Effector CD8-positive, alpha-beta T cell (primary cell): ENCODE measurements around the gene ATP1A1.

Source experiments
- DNase-seq: peaks from one replicate; lab custom pipeline; 2025; lab: John Stamatoyannopoulos, UW

Gene ATP1A1

GRCh38 chr1:116391185-116391584 is 18.1 kb downstream of the ATP1A1 start:
- DNase-seq, result no peak

- no peak for DNase-seq
These were observed 19.8 kb downstream of the ATP1A1 start for GRCh38 chr1:116392717-116393404.

- no peak for DNase-seq
These were observed 20.7 kb downstream of the ATP1A1 start for GRCh38 chr1:116393792-116394191.

DNA sequence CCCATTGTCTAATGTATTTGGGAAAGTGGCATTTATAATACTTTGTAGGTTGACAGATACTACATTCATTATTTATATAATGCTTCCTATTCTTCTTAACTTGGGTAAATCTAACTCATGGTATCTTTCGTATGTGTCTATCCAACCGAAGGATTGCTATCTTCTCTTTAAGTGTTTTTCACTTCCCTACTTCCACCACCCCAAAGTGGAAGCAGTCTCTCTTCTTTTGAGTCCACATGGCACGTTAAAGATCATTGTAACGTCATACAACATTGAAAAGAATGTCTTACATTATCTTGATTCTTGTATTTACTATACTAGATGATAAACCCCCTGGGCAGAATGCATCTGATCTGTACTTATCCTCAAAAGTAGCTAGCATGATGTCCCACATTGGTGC is 21.2 kb downstream of the ATP1A1 start:
- DNase-seq, result no peak

DNA sequence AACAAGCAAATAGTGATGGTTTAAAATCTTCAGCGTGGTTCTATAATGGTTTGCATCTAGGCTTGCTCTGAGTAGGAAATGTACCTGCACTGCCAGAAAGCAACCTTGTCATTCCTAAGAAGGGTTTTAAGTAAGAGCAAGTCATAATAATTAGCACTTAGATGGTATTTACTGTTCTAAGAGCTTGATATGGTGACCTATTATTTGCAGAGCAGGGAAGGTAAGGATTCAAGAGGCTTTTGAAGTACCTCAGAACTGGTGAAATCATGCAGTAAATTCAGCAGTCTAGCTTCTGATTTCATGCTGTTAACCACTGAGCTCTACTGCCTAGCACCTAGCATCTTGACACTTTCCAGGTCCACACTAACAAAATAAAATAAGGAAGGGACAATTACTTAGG is 23.7 kb downstream of the ATP1A1 start:
- DNase-seq, result no peak

GRCh38 chr1:116397728-116398127 is 24.7 kb downstream of the ATP1A1 start:
- DNase-seq, result no peak

DNA sequence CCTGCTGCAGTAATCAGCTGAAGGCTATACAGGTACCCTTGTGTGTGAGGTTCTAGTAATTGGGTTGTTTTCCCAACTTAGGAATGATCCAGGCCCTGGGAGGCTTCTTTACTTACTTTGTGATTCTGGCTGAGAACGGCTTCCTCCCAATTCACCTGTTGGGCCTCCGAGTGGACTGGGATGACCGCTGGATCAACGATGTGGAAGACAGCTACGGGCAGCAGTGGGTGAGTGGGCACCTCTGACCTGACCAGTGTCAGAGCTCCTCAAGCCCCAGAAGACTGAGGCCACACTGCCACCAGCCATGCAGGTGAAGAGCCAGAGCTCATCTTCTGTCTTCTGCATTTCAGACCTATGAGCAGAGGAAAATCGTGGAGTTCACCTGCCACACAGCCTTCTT is 27.7 kb downstream of the ATP1A1 start:
- DNase-seq, result no peak

- DNase-seq, result no peak
These were observed 28.7 kb downstream of the ATP1A1 start for GRCh38 chr1:116401646-116402176.

DNA sequence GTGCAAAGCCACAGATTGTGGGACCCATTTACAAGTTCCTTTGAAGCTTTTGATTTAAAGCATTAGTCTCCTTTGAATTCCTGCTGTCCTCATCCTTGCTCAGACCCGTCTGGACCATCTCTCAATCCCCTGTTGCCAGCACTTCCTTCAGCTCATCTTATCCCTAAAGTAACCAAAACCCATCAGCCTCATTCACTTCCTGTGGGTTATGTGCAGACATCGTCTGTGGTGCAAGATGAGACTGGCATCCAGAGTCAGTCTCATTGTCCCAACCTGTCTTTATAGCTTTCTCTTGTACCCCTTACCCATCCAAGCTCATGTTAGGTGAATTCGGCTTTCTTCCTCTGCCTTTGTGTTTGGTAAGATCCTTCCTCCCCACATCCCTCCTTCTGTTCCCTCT is 29.3 kb downstream of the ATP1A1 start:
- no peak for DNase-seq

DNA sequence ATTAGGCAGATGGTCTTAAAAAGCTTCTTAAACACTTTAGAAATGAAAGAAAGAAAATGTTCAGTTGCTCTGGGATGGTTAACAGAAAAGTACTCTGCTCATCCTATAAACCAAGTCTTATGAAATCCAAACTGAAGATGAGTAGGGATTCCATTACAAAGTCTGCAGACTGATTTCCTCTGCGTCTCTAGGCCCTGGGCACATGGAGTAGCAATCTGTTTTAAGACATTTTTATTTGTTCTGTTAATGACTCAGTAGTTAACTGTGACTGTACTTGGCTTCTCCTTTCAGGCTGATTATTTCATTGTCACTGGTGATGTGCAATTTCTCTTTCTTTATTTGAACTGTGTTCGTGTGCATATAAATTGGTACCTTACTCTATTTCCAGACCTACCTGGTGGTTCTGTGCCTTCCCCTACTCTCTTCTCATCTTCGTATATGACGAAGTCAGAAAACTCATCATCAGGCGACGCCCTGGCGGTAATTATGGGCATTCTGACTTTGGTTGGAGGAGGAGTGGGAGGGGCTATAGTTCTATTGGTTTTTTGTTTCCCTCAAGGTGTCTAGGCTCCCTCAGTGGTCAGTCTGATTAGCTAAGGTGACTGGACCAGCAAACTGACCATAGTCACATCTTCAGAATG is 30.6 kb downstream of the ATP1A1 start:
- DNase-seq, result no peak

GRCh38 chr1:116404699-116405098 is 31.7 kb downstream of the ATP1A1 start:
- no peak for DNase-seq

- DNase-seq, result no peak
These were observed 32.4 kb downstream of the ATP1A1 start for GRCh38 chr1:116405241-116406135.

DNA sequence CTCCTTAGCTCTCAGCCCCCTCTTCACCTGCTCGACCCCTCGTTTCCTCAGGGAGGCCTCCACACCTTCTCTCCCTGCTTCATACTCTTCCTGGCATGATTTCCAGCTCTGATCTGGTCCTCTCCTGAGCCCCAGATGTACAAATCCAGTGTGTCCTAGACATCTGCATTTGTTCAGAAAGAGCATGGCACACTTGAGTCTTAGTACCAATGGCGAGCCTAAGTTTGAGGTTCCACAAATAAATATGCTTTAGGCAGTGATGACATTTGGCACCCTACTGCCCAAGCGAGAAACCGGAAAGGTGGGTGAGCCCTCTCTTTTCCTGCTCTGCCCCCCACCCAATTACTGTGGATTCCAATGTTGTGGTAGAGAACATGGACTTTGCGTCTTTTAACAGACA is 34.0 kb downstream of the ATP1A1 start:
- DNase-seq, result no peak

GRCh38 chr1:116408193-116408592 is 35.1 kb downstream of the ATP1A1 start:
- no peak for DNase-seq

DNA sequence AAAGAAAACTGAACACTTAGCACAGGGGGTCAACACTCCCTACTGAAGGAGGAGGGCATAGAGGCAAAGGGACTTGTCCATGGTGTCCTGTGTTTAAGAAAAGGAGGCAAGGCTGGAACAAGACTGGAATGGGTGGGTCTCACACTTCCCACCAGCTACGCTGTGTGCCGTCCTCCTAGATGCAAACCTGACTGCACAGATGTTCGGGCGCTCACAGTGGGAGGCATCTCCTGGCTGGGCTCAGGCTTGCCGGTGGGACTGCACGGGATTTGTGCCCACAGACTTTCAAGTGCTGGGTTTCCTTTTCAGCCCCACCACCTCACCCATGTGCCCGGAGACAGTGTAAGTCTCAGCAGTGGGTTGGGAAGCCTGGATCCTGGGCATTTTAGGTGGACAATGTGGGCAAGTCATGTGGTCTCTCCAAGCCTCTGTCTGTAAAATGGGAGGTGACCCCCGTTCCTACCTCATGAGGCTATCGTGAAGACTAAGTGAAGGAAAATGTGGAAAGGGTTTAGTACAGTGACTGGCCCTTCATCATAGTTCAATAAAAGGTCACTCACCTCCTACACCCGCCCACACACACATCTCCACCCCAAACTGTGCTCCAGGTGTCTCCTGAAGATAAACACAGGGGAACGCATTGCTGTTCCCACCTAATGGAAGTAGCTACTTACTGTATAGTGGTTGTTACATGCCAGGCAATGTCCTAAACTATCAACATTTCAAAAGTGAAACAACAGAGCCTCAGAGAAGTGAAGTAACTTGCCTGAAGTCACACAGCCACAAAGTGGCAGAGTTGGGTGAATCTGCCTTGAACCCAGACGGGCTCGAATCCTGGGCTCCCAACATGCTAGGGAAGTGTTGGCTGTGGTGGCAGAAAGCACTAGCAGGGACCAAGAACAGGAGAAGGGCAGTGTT is 36.0 kb downstream of the ATP1A1 start:
- no peak for DNase-seq

- DNase-seq, result no peak
These were observed 36.7 kb downstream of the ATP1A1 start for GRCh38 chr1:116409751-116410191.

DNA sequence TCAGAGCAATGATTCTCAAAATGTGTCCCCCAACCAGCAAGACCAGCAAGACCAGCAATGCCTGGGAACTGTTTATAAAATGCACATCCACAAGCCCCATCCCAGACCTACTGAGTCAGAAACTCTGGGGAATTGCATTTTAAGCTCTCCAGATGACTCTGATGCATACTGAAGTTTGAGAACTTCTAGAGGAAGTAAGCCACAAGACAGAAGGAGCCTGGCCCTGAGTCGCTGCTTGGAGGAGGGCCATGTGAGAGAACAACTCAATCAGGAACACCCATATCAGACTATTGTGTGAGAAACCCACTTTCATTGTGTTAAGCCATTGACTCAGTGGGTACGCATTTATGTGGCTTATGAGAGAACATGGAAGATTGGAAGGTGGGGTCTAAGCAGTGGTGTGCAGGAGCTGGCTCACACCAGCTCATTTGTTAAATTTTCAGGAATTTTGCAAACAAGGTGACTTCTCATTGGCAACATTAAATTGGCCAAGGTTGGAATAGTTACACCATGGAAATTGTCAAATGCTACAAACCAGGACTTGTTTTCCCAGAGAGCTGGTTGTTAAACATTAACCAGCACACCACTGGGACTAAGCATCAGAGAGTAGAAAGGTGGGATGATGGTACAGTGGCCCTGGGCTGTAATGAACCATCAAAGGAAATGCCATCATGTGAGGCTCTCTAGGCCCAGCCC is 38.9 kb downstream of the ATP1A1 start:
- no peak for DNase-seq

DNA sequence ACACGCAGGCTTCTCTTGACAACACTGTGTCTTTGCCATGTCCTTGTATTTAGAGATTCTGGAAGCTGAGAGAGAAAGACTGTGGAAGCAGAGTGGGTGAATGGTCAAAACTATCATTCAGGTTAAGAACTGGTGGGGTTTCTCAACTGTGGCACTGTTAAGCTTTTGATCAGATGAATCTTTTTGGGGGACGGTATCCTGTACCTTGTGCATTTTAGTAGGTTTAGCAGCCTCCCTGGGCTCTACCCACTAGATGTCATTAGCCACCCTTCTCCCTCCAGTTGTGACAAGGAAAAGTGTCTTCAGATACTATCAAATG is 39.4 kb downstream of the ATP1A1 start:
- DNase-seq, result no peak

GRCh38 chr1:116412898-116413297 is 39.9 kb downstream of the ATP1A1 start:
- no peak for DNase-seq

DNA sequence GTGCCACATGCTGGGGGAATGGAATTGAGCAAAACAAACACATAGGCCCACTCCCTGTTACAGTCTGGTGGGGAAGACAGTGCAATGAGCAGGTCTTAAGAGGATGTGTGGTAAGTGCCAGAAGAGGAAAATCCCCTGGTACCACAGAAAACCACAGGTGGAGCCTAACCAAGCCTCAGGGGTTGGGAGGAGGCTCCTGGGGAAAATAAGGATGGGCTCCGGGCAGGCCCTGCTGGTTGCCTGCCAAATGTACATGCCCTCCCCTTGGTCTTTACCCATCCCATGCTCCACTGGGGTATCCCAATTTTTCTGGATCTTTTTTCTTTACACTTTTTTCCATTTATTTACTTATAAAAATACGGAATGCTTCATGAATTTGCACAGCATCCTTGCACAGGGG is 40.4 kb downstream of the ATP1A1 start:
- no peak for DNase-seq

- no peak for DNase-seq
These were observed 41.3 kb downstream of the ATP1A1 start for GRCh38 chr1:116414364-116414763.
